Kidney (tissue), 14 donors: ENCODE measurements around the gene ZNF682. TPM values are rescaled to one million over a fixed set of nuclear protein-coding genes. Genes with fewer than 3 reads are reported as not detected.
"Not testable (repeated sequence)": the region's sequence is repeated elsewhere in the genome, so short reads cannot be mapped to it uniquely, and the experiment has no call there.

Experiments used
- DNase-seq, 5 donors: peaks; one replicate each; pipeline ENCODE4 v3.0.0-alpha.2; 2013 to 2020
- FAIRE-seq: peaks from 2 replicates; lab custom pipeline; 2012; peaks lifted over from hg19 to GRCh38; lab: Jason Lieb, UNC
- H3K27ac ChIP-seq, 2 donors: one replicate each; pipeline ENCODE4 v1.7.0; 2013; ENCODE audit warnings: low read depth in 2 of 2, low read length in 2 of 2, inconsistent platforms in 1 of 2
- H3K27me3 ChIP-seq: one replicate; pipeline ENCODE4 v1.7.1; 2013; ENCODE audit warnings: low read length, inconsistent platforms; ENCODE audit not compliant: control insufficient read depth, insufficient read depth
- H3K36me3 ChIP-seq, 3 donors: one replicate each; pipeline versions ENCODE4 v1.7.0 to v1.7.1; 2013; ENCODE audit warnings: low read length in 3 of 3, control low read depth in 1 of 3, inconsistent platforms in 1 of 3; ENCODE audit not compliant: insufficient read depth in 3 of 3, control insufficient read depth in 2 of 3
- H3K4me1 ChIP-seq, 3 donors: one replicate each; pipeline versions ENCODE4 v1.7.0 to v1.7.1; 2013; ENCODE audit warnings: low read length in 3 of 3, inconsistent platforms in 1 of 3, low read depth in 1 of 3; ENCODE audit not compliant: control insufficient read depth in 2 of 3, insufficient read depth in 2 of 3
- H3K4me3 ChIP-seq, 3 donors: one replicate each; pipeline versions ENCODE4 v1.7.0 to v1.8.1; 2013; ENCODE audit warnings: low read length in 3 of 3, control low read depth in 1 of 3, inconsistent platforms in 1 of 3
- H3K9ac ChIP-seq, 3 donors: one replicate each; pipeline versions ENCODE4 v1.7.0 to v1.7.1; 2013; ENCODE audit warnings: low read length in 3 of 3, control low read depth in 1 of 3, inconsistent platforms in 1 of 3
- H3K9me3 ChIP-seq, 3 donors: one replicate each; pipeline versions ENCODE4 v1.7.0 to v1.7.1; 2013; ENCODE audit warnings: low read length in 3 of 3, control low read depth in 1 of 3, inconsistent platforms in 1 of 3; ENCODE audit not compliant: control insufficient read depth in 2 of 3, insufficient read depth in 1 of 3
- CTCF ChIP-seq: IDR thresholded peaks from 3 replicates; pipeline ENCODE4 v1.5.1; 2012; ENCODE audit warnings: mild to moderate bottlenecking, moderate library complexity, borderline replicate concordance; ENCODE audit not compliant: insufficient read depth; ENCODE audit errors: extremely low read depth
- intact Hi-C: fragments of 100-400 bp; cut with DNase I; formaldehyde crosslinking; loops from one replicate; pipeline ENCODE4 v1.11.1; 2022
- polyA plus RNA-seq: library from polyadenylated mRNA; stranded (reverse); fragments of 350-450 nt; fragmentation: Illumina TruSeq; extraction: RNeasy Lipid Tissue Mini Kit (QIAGEN cat#74804); gene quantifications from one replicate; pipeline ENCODE4 v1.2.3, GENCODE V29; 2014; ENCODE audit warnings: low read depth, low replicate concordance; ENCODE audit not compliant: insufficient read depth
- total RNA-seq: library from RNA; stranded (reverse); fragmentation: NEBNext Ultra II Directional; extraction: Animal tissue kit (Norgen Biotek cat#: 25700); gene quantifications from one replicate; pipeline ENCODE4 v1.2.1, GENCODE V29; 2021
- donor health status: control.
- donor health status: control.
- donor health status: control.
- donor health status: control.
- donor health status: control.
- donor health status: DM: yes; HTN: yes; CAD: no.
- donor health status: Normal renal cell carcinoma (clear cell type).

Gene ZNF682
- total and polyA plus RNA-seq, 2 donors from 2014 or later = 6.5 to 8.6 TPM

GRCh38 chr19:20028611-20029010, 10.7 kb downstream of the ZNF682 start:
- Histone ChIP-seq H3K27ac (no peak overlapping the region), H3K9me3 (no peaks in the 10 kb centered on the region), H3K27me3 (no peaks in the 10 kb centered on the region), H3K9ac (no peak overlapping the region), H3K4me3 (no peak overlapping the region), H3K4me1 (no peaks in the 10 kb centered on the region), H3K36me3 (no peaks in the 10 kb centered on the region)
- DNase-seq = no peak
- intact Hi-C loops = no loop called here
- FAIRE-seq = no peak
- TF ChIP-seq CTCF = no peak

GRCh38 chr19:20005741-20006140, 33.6 kb downstream of the ZNF682 start:
- Histone ChIP-seq H3K4me3 (no peak overlapping the region), H3K4me1 (no peaks in the 10 kb centered on the region), H3K27ac (no peak overlapping the region), H3K27me3 (no peaks in the 10 kb centered on the region), H3K9me3 (peaks cover 6 to 37% (median 8%) of the 10 kb centered on the region in 3 donors), H3K9ac (no peak overlapping the region), H3K36me3 (peaks cover 4 to 16% (median 7%) of the 10 kb centered on the region in 3 donors)
- no peak for TF ChIP-seq CTCF
- no peak for DNase-seq
- FAIRE-seq = no peak
- intact Hi-C loops = no loop called here

- no peaks in the 10 kb centered on the region for H3K9me3 ChIP-seq
- no peaks in the 10 kb centered on the region for H3K4me1 ChIP-seq
- no peaks in the 10 kb centered on the region for H3K36me3 ChIP-seq
- no peak for FAIRE-seq
- H3K27ac ChIP-seq = no peak overlapping the region
- peak in 1 of 5 donors; percentile 8 for DNase-seq
- H3K4me3 ChIP-seq = no peak overlapping the region
- H3K27me3 ChIP-seq = no peaks in the 10 kb centered on the region
- no peak overlapping the region for H3K9ac ChIP-seq
- peak; percentile 81 for TF ChIP-seq CTCF
- intact Hi-C loops = no loop called here
Observed at GRCh38 chr19:19997656-19998268, 41.5 kb downstream of the ZNF682 start.

GRCh38 chr19:19966862-19967261, 72.4 kb downstream of the ZNF682 start:
- Histone ChIP-seq H3K4me3 (no peak overlapping the region), H3K36me3 (no peaks in the 10 kb centered on the region), H3K27me3 (no peaks in the 10 kb centered on the region), H3K9me3 (peaks cover 0 to 13% (median 3%) of the 10 kb centered on the region in 3 donors), H3K27ac (no peak overlapping the region), H3K4me1 (no peaks in the 10 kb centered on the region), H3K9ac (no peak overlapping the region)
- DNase-seq (no peak), FAIRE-seq (no peak)
- intact Hi-C loops = loop anchor here (10.0 kb wide), 1 partner anchor 432 kb away; the partner anchor contains the start of gene CILP2
- TF ChIP-seq CTCF = no peak

- H3K27me3 ChIP-seq, H3K27ac ChIP-seq, H3K36me3 ChIP-seq, H3K4me3 ChIP-seq, FAIRE-seq, DNase-seq, H3K9ac ChIP-seq, H3K4me1 ChIP-seq: not testable (repeated sequence)
- H3K9me3 ChIP-seq = peaks cover 0 to 13% (median 3%) of the 10 kb centered on the region in 3 donors
- intact Hi-C loops = loop anchor here (10.0 kb wide), 1 partner anchor 431 kb away; the partner anchor contains the start of gene CILP2
Observed at GRCh38 chr19:19966126-19966525, 73.2 kb downstream of the ZNF682 start.
